Ovary (tissue), 3 donors: ENCODE data around the gene RAB32.

Source experiments
- EP300 ChIP-seq: sonication (generic); formaldehyde crosslinking; IDR thresholded peaks from one replicate; pipeline ENCODE4 v1.6.1; 2017; ENCODE audit warnings: antibody characterized with exemption
- POLR2A ChIP-seq: fragments of 450-650 bp; IDR thresholded peaks from one replicate; pipeline ENCODE4 v1.6.1; 2017; ENCODE audit warnings: antibody characterized with exemption, mild to moderate bottlenecking, moderate library complexity
- TF ChIP-seq, protein P1 (sequence below), 3 donors: fragments of 450-650 bp in 2 of 3; fragments of 200-600 bp in 1 of 3; IDR thresholded peaks; one replicate each; pipeline versions ENCODE4 v1.5.1 to v1.8.0; 2016 to 2022; ENCODE audit warnings: antibody characterized with exemption in 3 of 3, mild to moderate bottlenecking in 1 of 3
- donor health status: DM: no; HTN: no; CAD: no.

GRCh38 chr6:146581968-146582367, 38.3 kb downstream of the RAB32 start:
- TF ChIP-seq, protein P1, sequence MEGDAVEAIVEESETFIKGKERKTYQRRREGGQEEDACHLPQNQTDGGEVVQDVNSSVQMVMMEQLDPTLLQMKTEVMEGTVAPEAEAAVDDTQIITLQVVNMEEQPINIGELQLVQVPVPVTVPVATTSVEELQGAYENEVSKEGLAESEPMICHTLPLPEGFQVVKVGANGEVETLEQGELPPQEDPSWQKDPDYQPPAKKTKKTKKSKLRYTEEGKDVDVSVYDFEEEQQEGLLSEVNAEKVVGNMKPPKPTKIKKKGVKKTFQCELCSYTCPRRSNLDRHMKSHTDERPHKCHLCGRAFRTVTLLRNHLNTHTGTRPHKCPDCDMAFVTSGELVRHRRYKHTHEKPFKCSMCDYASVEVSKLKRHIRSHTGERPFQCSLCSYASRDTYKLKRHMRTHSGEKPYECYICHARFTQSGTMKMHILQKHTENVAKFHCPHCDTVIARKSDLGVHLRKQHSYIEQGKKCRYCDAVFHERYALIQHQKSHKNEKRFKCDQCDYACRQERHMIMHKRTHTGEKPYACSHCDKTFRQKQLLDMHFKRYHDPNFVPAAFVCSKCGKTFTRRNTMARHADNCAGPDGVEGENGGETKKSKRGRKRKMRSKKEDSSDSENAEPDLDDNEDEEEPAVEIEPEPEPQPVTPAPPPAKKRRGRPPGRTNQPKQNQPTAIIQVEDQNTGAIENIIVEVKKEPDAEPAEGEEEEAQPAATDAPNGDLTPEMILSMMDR (IDR thresholded peaks at IDR 0.05) = no peak
- TF ChIP-seq POLR2A = no peak
- TF ChIP-seq EP300 = no peak
